ENCODE results near the gene KCNH6.

The KCNH6 gene

GRCh38 chr17:63480826-63481487 lies 42.2 kb upstream of the KCNH6 start:
- POLR2A ChIA-PET, result no interaction called here
- DNase-seq, result no peak
- Histone ChIP-seq H3K36me3 (ENCODE audit: control insufficient read depth in 4 of 4, insufficient read depth in 4 of 4, low read length in 3 of 4) (peaks cover 0 to 11% (median 0%) of the 10 kb centered on the region in 4 experiments), H3K27ac (ENCODE audit: insufficient read depth in 1 of 2, low read depth in 1 of 2, low read length in 2 of 2, poor library complexity in 1 of 2, severe bottlenecking in 2 of 2) (no peak overlapping the region), H3K9me3 (ENCODE audit: control extremely low read depth in 1 of 5, control insufficient read depth in 4 of 5, insufficient read depth in 2 of 5, low read depth in 1 of 5, low read length in 4 of 5) (no peaks in the 10 kb centered on the region), H3K27me3 (replicated peaks in 2 of 5; ENCODE audit: control insufficient read depth in 4 of 5, insufficient read depth in 5 of 5, low read length in 4 of 5) (peaks cover 0 to 7% (median 0%) of the 10 kb centered on the region in 5 experiments), H3K4me1 (ENCODE audit: control extremely low read depth in 1 of 4, control insufficient read depth in 4 of 4, insufficient read depth in 4 of 4, low read length in 3 of 4) (peaks cover 0 to 27% (median 21%) of the 10 kb centered on the region in 4 experiments), H3K4me3 (ENCODE audit: control insufficient read depth in 1 of 7, extremely low read depth in 1 of 7, insufficient read depth in 4 of 7, low read depth in 2 of 7, low read length in 6 of 7) (no peak overlapping the region)
- WGBS (ENCODE audit: insufficient coverage), result 83% methylated on average over 9 of the region's 11 CpGs
- CTCF ChIA-PET, result interaction anchor here (0.8 to 13.8 kb wide), 7 partner anchors 22 to 131 kb away, joined by 3 to 562 read pairs (median 14); partner anchors contain the start of gene CYB561

GRCh38 chr17:63481488-63481870 lies 41.7 kb upstream of the KCNH6 start:
- peaks cover 0 to 24% (median 17%) of the 10 kb centered on the region in 4 experiments for H3K4me1 ChIP-seq (ENCODE audit: control extremely low read depth in 1 of 4, control insufficient read depth in 4 of 4, insufficient read depth in 4 of 4, low read length in 3 of 4)
- CTCF ChIA-PET, result interaction anchor here (1.1 to 13.8 kb wide), 5 partner anchors 21 to 130 kb away, joined by 4 to 562 read pairs (median 28); partner anchors contain the start of gene CYB561
- H3K4me3 ChIP-seq (ENCODE audit: control insufficient read depth in 1 of 7, extremely low read depth in 1 of 7, insufficient read depth in 4 of 7, low read depth in 2 of 7, low read length in 6 of 7), result no peak overlapping the region
- H3K9me3 ChIP-seq (ENCODE audit: control extremely low read depth in 1 of 5, control insufficient read depth in 4 of 5, insufficient read depth in 2 of 5, low read depth in 1 of 5, low read length in 4 of 5), result no peaks in the 10 kb centered on the region
- peaks cover 0 to 11% (median 0%) of the 10 kb centered on the region in 4 experiments for H3K36me3 ChIP-seq (ENCODE audit: control insufficient read depth in 4 of 4, insufficient read depth in 4 of 4, low read length in 3 of 4)
- DNase-seq, result no peak
- H3K27ac ChIP-seq (ENCODE audit: insufficient read depth in 1 of 2, low read depth in 1 of 2, low read length in 2 of 2, poor library complexity in 1 of 2, severe bottlenecking in 2 of 2), result no peak overlapping the region
- POLR2A ChIA-PET, result no interaction called here
- 94% methylated on average over 14 of the region's 16 CpGs for WGBS (ENCODE audit: insufficient coverage)
- H3K27me3 ChIP-seq (replicated peaks in 2 of 5; ENCODE audit: control insufficient read depth in 4 of 5, insufficient read depth in 5 of 5, low read length in 4 of 5), result peaks cover 0 to 7% (median 0%) of the 10 kb centered on the region in 5 experiments

- no peak overlapping the region for H3K4me3 ChIP-seq (ENCODE audit: control insufficient read depth in 1 of 7, extremely low read depth in 1 of 7, insufficient read depth in 4 of 7, low read depth in 2 of 7, low read length in 6 of 7)
- peaks cover 0 to 11% (median 0%) of the 10 kb centered on the region in 4 experiments for H3K36me3 ChIP-seq (ENCODE audit: control insufficient read depth in 4 of 4, insufficient read depth in 4 of 4, low read length in 3 of 4)
- no peaks in the 10 kb centered on the region for H3K9me3 ChIP-seq (ENCODE audit: control extremely low read depth in 1 of 5, control insufficient read depth in 4 of 5, insufficient read depth in 2 of 5, low read depth in 1 of 5, low read length in 4 of 5)
- no peak for DNase-seq
- 92% methylated on average over 15 of the region's 16 CpGs for WGBS (ENCODE audit: insufficient coverage)
- ChIA-PET CTCF (interaction anchor here (1.1 to 13.8 kb wide), 4 partner anchors 20 to 47 kb away, joined by 4 to 562 read pairs (median 29); partner anchors contain the start of gene CYB561), POLR2A (no interaction called here)
- H3K4me1 ChIP-seq (ENCODE audit: control extremely low read depth in 1 of 4, control insufficient read depth in 4 of 4, insufficient read depth in 4 of 4, low read length in 3 of 4), result peaks cover 0 to 20% (median 14%) of the 10 kb centered on the region in 4 experiments
- no peak overlapping the region for H3K27ac ChIP-seq (ENCODE audit: insufficient read depth in 1 of 2, low read depth in 1 of 2, low read length in 2 of 2, poor library complexity in 1 of 2, severe bottlenecking in 2 of 2)
- H3K27me3 ChIP-seq (replicated peaks in 2 of 5; ENCODE audit: control insufficient read depth in 4 of 5, insufficient read depth in 5 of 5, low read length in 4 of 5), result peaks cover 0 to 5% (median 0%) of the 10 kb centered on the region in 5 experiments
Observed at GRCh38 chr17:63482509-63482908, 40.6 kb upstream of the KCNH6 start.

- DNase-seq, result no peak
- ChIA-PET CTCF (interaction anchor here (13.8 kb wide), 1 partner anchor 48 kb away, joined by 562 read pairs; the partner anchor contains the start of gene CYB561), POLR2A (no interaction called here)
- Histone ChIP-seq H3K4me1 (ENCODE audit: control extremely low read depth in 1 of 4, control insufficient read depth in 4 of 4, insufficient read depth in 4 of 4, low read length in 3 of 4) (peaks cover 0 to 14% (median 9%) of the 10 kb centered on the region in 4 experiments), H3K27ac (ENCODE audit: insufficient read depth in 1 of 2, low read depth in 1 of 2, low read length in 2 of 2, poor library complexity in 1 of 2, severe bottlenecking in 2 of 2) (no peak overlapping the region), H3K9me3 (ENCODE audit: control extremely low read depth in 1 of 5, control insufficient read depth in 4 of 5, insufficient read depth in 2 of 5, low read depth in 1 of 5, low read length in 4 of 5) (no peaks in the 10 kb centered on the region), H3K4me3 (ENCODE audit: control insufficient read depth in 1 of 7, extremely low read depth in 1 of 7, insufficient read depth in 4 of 7, low read depth in 2 of 7, low read length in 6 of 7) (no peak overlapping the region), H3K36me3 (ENCODE audit: control insufficient read depth in 4 of 4, insufficient read depth in 4 of 4, low read length in 3 of 4) (peaks cover 0 to 11% (median 0%) of the 10 kb centered on the region in 4 experiments), H3K27me3 (replicated peaks in 2 of 5; ENCODE audit: control insufficient read depth in 4 of 5, insufficient read depth in 5 of 5, low read length in 4 of 5) (no peaks in the 10 kb centered on the region)
- 93% methylated on average over 8 of the region's 10 CpGs for WGBS (ENCODE audit: insufficient coverage)
Observed at GRCh38 chr17:63483038-63483437, 40.1 kb upstream of the KCNH6 start.

- no peak for DNase-seq
- Histone ChIP-seq H3K36me3 (ENCODE audit: control insufficient read depth in 4 of 4, insufficient read depth in 4 of 4, low read length in 3 of 4) (peaks cover 0 to 11% (median 0%) of the 10 kb centered on the region in 4 experiments), H3K4me1 (ENCODE audit: control extremely low read depth in 1 of 4, control insufficient read depth in 4 of 4, insufficient read depth in 4 of 4, low read length in 3 of 4) (peaks cover 0 to 6% (median 1%) of the 10 kb centered on the region in 4 experiments), H3K4me3 (ENCODE audit: control insufficient read depth in 1 of 7, extremely low read depth in 1 of 7, insufficient read depth in 4 of 7, low read depth in 2 of 7, low read length in 6 of 7) (no peak overlapping the region), H3K27ac (ENCODE audit: insufficient read depth in 1 of 2, low read depth in 1 of 2, low read length in 2 of 2, poor library complexity in 1 of 2, severe bottlenecking in 2 of 2) (no peak overlapping the region), H3K27me3 (replicated peaks in 2 of 5; ENCODE audit: control insufficient read depth in 4 of 5, insufficient read depth in 5 of 5, low read length in 4 of 5) (no peaks in the 10 kb centered on the region), H3K9me3 (ENCODE audit: control extremely low read depth in 1 of 5, control insufficient read depth in 4 of 5, insufficient read depth in 2 of 5, low read depth in 1 of 5, low read length in 4 of 5) (no peaks in the 10 kb centered on the region)
- 98% methylated on average over 14 of the region's 16 CpGs for WGBS (ENCODE audit: insufficient coverage)
- ChIA-PET POLR2A (no interaction called here), CTCF (interaction anchor here (13.8 kb wide), 1 partner anchor 49 kb away, joined by 562 read pairs; the partner anchor contains the start of gene CYB561)
Observed at GRCh38 chr17:63483655-63484575, 39.2 kb upstream of the KCNH6 start.

- Histone ChIP-seq H3K4me1 (ENCODE audit: control extremely low read depth in 1 of 4, control insufficient read depth in 4 of 4, insufficient read depth in 4 of 4, low read length in 3 of 4) (no peaks in the 10 kb centered on the region), H3K36me3 (ENCODE audit: control insufficient read depth in 4 of 4, insufficient read depth in 4 of 4, low read length in 3 of 4) (peaks cover 0 to 16% (median 0%) of the 10 kb centered on the region in 4 experiments), H3K27me3 (replicated peaks in 2 of 5; ENCODE audit: control insufficient read depth in 4 of 5, insufficient read depth in 5 of 5, low read length in 4 of 5) (no peaks in the 10 kb centered on the region), H3K27ac (ENCODE audit: insufficient read depth in 1 of 2, low read depth in 1 of 2, low read length in 2 of 2, poor library complexity in 1 of 2, severe bottlenecking in 2 of 2) (no peak overlapping the region), H3K9me3 (ENCODE audit: control extremely low read depth in 1 of 5, control insufficient read depth in 4 of 5, insufficient read depth in 2 of 5, low read depth in 1 of 5, low read length in 4 of 5) (no peaks in the 10 kb centered on the region), H3K4me3 (ENCODE audit: control insufficient read depth in 1 of 7, extremely low read depth in 1 of 7, insufficient read depth in 4 of 7, low read depth in 2 of 7, low read length in 6 of 7) (no peak overlapping the region)
- POLR2A ChIA-PET, result no interaction called here
- CTCF ChIA-PET, result interaction anchor here (0.8 to 3.0 kb wide), 7 partner anchors 8 to 80 kb away, joined by 3 to 23 read pairs (median 5); no protein-coding TSS in a partner anchor
- 97% methylated on average over 6 of the region's 12 CpGs for WGBS (ENCODE audit: insufficient coverage)
- DNase-seq, result no peak
Observed at GRCh38 chr17:63486317-63487013, 36.7 kb upstream of the KCNH6 start.
